KOPT-K1 (cell line): ENCODE data around the gene NOTCH2.
"Not testable (repeated sequence)": the region's sequence is repeated elsewhere in the genome, so short reads cannot be mapped to it uniquely, and the experiment has no call there.

ENCODE experiments used
- H3K27ac ChIP-seq: fragments of 200-600 bp; sonication (generic); 2 replicates; pipeline ENCODE4 v1.5.1; 2016; ENCODE audit warnings: antibody characterized with exemption, mild to moderate bottlenecking, low read depth, low read length; ENCODE audit not compliant: poor library complexity, severe bottlenecking
- H3K36me3 ChIP-seq: fragments of 200-600 bp; sonication (generic); 2 replicates; pipeline ENCODE4 v1.5.1; 2017; ENCODE audit warnings: antibody characterized with exemption, mild to moderate bottlenecking, low read length, moderate library complexity; ENCODE audit not compliant: insufficient read depth
- H3K9me3 ChIP-seq: fragments of 200-600 bp; sonication (generic); 2 replicates; pipeline ENCODE4 v1.5.1; 2017; ENCODE audit warnings: antibody characterized with exemption, low read length, mild to moderate bottlenecking; ENCODE audit not compliant: insufficient read depth, poor library complexity, severe bottlenecking

The NOTCH2 gene

DNA sequence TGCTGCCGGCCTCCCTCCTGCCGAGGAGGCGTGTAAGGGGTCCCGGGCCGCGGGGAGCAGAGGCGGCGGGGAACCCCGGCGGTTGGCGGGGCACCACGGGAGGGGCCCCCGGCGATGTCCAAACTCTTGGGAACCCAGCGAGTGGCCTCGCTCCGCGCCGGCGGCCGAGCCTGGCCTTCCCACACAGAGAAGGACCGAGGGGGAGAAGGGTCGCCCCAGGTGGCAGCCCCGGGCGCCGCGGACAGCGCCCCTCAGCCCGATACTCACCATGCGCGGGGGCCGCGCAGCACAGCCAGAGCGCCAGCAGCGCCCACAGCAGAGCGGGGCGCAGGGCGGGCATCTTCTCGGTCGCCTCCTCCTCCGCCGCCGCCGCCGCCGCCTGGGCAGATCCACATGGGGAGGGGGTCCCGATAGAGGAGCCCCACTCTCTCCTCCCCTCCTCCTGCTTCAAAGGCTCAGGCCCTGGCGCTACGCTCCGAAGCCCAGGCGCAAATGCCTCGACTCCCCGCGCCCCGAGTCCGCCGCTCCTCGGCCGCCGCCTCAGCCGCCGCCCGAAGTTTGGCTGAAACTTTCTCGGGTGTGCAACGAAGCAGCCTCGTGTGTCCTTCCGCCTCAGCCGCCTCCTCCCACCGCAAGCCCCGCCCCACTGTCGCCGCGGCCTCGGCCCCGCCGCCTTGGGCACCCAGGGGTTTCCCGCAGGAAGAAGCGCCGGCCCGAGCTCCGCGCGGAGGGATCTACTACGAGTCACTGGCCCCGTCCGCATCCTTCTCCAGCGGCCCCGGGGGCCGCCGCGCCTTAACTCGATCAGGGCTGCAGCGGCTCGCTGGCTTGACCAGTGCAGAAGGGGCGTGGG is at the start of gene NOTCH2:
Gene NOTCH2, minus strand, starts transcription at position 596 of the 853 bp plus-strand sequence. Its CDS starts 256 bp downstream, at position 340.
- H3K9me3 ChIP-seq, H3K36me3 ChIP-seq: not testable (repeated sequence)
- H3K27ac ChIP-seq = peak within 1 kb of the TSS; percentile 40

- not testable (repeated sequence) for H3K9me3 ChIP-seq, H3K36me3 ChIP-seq, H3K27ac ChIP-seq
These were observed 48.1 kb upstream of the NOTCH2 start for GRCh38 chr1:120117371-120118177.

- H3K36me3 ChIP-seq, H3K9me3 ChIP-seq, H3K27ac ChIP-seq: not testable (repeated sequence)
These were observed 46.6 kb upstream of the NOTCH2 start for GRCh38 chr1:120116094-120116493.

GRCh38 chr1:120113134-120113533 is 43.7 kb upstream of the NOTCH2 start:
- H3K36me3 ChIP-seq, H3K27ac ChIP-seq, H3K9me3 ChIP-seq: not testable (repeated sequence)

DNA sequence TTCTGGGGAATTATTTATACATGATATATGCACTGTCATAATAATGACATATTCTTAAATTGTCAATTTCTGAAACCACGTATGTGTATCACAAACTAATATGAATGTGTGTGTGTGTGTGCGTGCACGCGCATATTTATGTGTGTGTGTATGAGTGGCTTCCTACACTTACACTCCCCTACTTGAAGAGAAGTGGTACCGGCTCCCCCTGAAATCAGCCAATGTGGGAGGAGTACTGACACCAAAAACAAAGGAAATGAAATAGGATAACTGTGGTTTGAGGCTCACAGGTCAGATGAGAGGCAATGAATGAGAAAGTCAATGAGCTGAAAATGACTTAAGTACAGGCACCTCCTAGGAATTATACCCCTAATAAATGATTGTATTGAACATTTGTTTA is 42.8 kb upstream of the NOTCH2 start:
- not testable (repeated sequence) for H3K9me3 ChIP-seq, H3K36me3 ChIP-seq, H3K27ac ChIP-seq

GRCh38 chr1:120111771-120112170 is 42.3 kb upstream of the NOTCH2 start:
- not testable (repeated sequence) for H3K27ac ChIP-seq, H3K36me3 ChIP-seq, H3K9me3 ChIP-seq

GRCh38 chr1:120111008-120111407 is 41.5 kb upstream of the NOTCH2 start:
- H3K36me3 ChIP-seq, H3K27ac ChIP-seq, H3K9me3 ChIP-seq: not testable (repeated sequence)

- not testable (repeated sequence) for H3K9me3 ChIP-seq, H3K36me3 ChIP-seq, H3K27ac ChIP-seq
These were observed 40.2 kb upstream of the NOTCH2 start for GRCh38 chr1:120109656-120110055.

GRCh38 chr1:120109180-120109579 is 39.7 kb upstream of the NOTCH2 start:
- H3K27ac ChIP-seq, H3K9me3 ChIP-seq, H3K36me3 ChIP-seq: not testable (repeated sequence)

DNA sequence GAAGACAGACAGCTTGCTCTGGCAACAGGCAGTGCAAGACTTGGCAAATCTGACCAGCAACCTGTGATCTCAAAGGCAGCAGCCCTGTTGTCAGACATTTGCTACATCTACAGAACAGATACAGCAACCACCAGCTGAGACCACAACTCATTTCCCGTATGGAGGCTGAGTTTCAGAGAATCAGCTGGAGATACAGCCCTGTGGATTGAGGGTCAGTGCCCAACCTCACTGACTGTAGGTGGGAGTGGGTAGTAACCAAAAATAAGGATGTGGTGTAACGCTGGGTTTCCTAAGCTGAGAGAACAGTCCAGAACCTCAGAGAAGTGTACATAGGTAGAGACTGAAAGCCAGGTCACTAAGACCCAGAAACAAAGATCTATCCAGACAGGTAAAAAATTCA is 35.8 kb upstream of the NOTCH2 start:
- H3K9me3 ChIP-seq, H3K36me3 ChIP-seq, H3K27ac ChIP-seq: not testable (repeated sequence)

DNA sequence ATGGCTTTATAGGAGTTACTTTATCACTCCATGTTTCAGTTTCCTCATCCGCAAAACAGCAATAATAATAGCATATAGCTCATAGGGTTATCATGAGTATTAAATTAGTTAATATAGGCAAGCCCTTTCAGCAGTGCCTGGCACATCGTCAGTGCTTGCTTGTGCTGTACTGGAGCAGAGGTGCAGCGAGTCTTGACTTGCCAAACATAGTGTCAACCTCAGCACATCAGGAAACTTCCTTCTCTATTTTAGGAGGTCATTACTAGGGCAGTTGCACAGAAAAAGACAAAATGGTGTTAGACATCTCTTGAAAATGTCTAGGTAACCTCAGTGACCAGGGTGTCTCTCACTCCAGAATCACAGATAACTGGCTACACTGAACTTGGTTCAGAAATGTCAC is 34.3 kb upstream of the NOTCH2 start:
- not testable (repeated sequence) for H3K36me3 ChIP-seq, H3K27ac ChIP-seq, H3K9me3 ChIP-seq

DNA sequence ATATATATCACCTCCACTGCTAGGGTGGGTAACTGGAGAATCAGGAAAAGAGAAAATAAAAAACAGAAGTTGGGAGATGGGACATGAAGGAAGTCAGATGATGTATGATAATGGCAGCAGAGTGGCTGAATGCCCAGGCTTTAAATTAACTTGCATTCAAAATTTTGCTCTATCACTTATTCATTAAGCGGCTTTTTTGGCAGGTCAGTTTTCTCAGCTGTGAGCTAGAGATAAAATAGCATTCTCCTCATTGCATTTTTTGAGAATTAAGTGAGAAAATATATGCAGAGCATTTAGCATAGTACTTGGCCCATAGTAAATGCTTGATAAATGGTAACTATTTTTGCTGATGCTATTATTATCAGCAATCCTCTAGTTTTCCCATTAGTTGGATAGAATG is 32.1 kb upstream of the NOTCH2 start:
- not testable (repeated sequence) for H3K27ac ChIP-seq, H3K36me3 ChIP-seq, H3K9me3 ChIP-seq

DNA sequence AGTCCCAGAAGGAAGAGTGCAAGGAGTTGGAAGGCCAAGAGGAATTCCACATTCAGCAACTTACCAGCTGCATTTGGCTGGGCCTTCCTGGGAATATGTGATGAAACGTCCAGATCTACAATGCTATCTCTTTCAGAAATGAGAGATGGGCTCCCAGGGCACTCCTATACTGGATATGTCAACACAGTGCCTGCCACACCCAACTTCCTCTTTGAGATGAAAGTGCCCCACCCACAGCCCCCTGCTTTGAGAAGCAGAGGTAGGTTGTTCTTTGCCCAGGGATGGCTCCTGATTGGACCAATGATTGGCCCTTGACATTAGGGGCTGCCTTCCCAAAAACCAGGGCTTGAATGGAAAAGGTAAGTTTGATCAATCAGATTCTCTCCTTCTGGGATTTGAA is 31.1 kb upstream of the NOTCH2 start:
- not testable (repeated sequence) for H3K27ac ChIP-seq, H3K9me3 ChIP-seq, H3K36me3 ChIP-seq

- not testable (repeated sequence) for H3K36me3 ChIP-seq, H3K27ac ChIP-seq, H3K9me3 ChIP-seq
These were observed 29.7 kb upstream of the NOTCH2 start for GRCh38 chr1:120098986-120099759.

DNA sequence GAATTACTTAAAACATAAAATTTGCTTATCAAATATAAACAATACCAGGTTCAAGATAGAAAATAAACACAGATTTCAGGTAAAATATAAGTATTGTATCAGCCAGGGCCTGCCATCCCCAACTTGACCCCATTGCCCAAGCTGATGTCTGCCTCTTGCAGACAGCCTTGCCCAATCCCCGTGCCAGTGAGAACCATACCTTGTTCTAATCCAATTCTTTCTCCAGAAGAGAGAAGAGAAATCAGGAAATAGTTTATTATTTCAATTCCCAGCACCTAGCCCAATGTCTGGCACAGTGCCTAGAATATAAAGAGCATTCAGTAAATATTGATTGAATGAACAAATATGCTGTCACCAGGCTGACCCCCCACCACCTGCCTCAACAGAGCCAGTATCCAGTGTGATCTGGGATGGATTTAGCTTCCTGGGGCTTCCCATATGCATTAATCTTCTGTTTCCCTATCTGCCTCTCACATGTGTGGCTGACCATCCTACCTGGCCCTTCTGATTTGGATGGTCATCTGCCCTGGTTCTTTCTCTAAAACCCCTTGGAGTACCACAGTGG is 27.6 kb upstream of the NOTCH2 start:
- H3K36me3 ChIP-seq, H3K9me3 ChIP-seq, H3K27ac ChIP-seq: not testable (repeated sequence)
